Posterior cingulate gyrus (tissue), 11 donors: ENCODE results near the gene KIAA0232.
"Not testable (repeated sequence)": the region's sequence is repeated elsewhere in the genome, so short reads cannot be mapped to it uniquely, and the experiment has no call there.

Experiments used
- DNase-seq, 10 donors: peaks; one replicate each; pipeline versions ENCODE4 v3.0.0 to v3.0.0-alpha.2; 2020 to 2021; ENCODE audit warnings: mixed read lengths in 3 of 10
- intact Hi-C: fragments of 100-400 bp; cut with DNase I; formaldehyde crosslinking; loops from one replicate; pipeline ENCODE4 v1.15.1; 2023

KIAA0232 gene

GRCh38 chr4:6802626-6803025, 20.1 kb downstream of the KIAA0232 start:
- no peak for DNase-seq
- intact Hi-C loops, result no loop called here

GRCh38 chr4:6803246-6803645, 20.7 kb downstream of the KIAA0232 start:
- intact Hi-C loops, result no loop called here
- no peak for DNase-seq

GRCh38 chr4:6804082-6804752, 21.7 kb downstream of the KIAA0232 start:
- DNase-seq, result no peak
- intact Hi-C loops, result no loop called here

GRCh38 chr4:6806924-6807626, 24.5 kb downstream of the KIAA0232 start:
- intact Hi-C loops, result no loop called here
- no peak for DNase-seq

- intact Hi-C loops, result no loop called here
- no peak for DNase-seq
These were observed 25.7 kb downstream of the KIAA0232 start for GRCh38 chr4:6808259-6808658.

GRCh38 chr4:6811165-6811564, 28.6 kb downstream of the KIAA0232 start:
- intact Hi-C loops, result no loop called here
- DNase-seq, result no peak

GRCh38 chr4:6812766-6813165, 30.2 kb downstream of the KIAA0232 start:
- DNase-seq, result no peak
- intact Hi-C loops, result no loop called here

- intact Hi-C loops, result no loop called here
These were observed 31.2 kb downstream of the KIAA0232 start for GRCh38 chr4:6813725-6814124.

GRCh38 chr4:6815029-6815836, 32.7 kb downstream of the KIAA0232 start:
- intact Hi-C loops, result no loop called here
- DNase-seq, result no peak

More at GRCh38 chr4:6813725-6814124, 31.2 kb downstream of the KIAA0232 start:
- DNase-seq, result no peak

GRCh38 chr4:6819295-6819694, 36.8 kb downstream of the KIAA0232 start:
- DNase-seq, result no peak
- intact Hi-C loops, result no loop called here

GRCh38 chr4:6820695-6821094, 38.2 kb downstream of the KIAA0232 start:
- intact Hi-C loops, result no loop called here
- no peak for DNase-seq

- no peak for DNase-seq
- intact Hi-C loops, result no loop called here
These were observed 41.5 kb downstream of the KIAA0232 start for GRCh38 chr4:6824071-6824470.

GRCh38 chr4:6824772-6825402, 42.4 kb downstream of the KIAA0232 start:
- intact Hi-C loops, result no loop called here
- DNase-seq, result no peak

GRCh38 chr4:6825403-6825802, 42.9 kb downstream of the KIAA0232 start:
- DNase-seq, result no peak
- intact Hi-C loops, result no loop called here

- intact Hi-C loops, result no loop called here
- DNase-seq, result no peak
These were observed 44.4 kb downstream of the KIAA0232 start for GRCh38 chr4:6826781-6827508.

- intact Hi-C loops, result no loop called here
- DNase-seq, result no peak
These were observed 46.6 kb downstream of the KIAA0232 start for GRCh38 chr4:6829086-6829485.

GRCh38 chr4:6834867-6835266, 52.3 kb downstream of the KIAA0232 start:
- no peak for DNase-seq
- intact Hi-C loops, result no loop called here

- intact Hi-C loops, DNase-seq: not testable (repeated sequence)
These were observed 53.1 kb downstream of the KIAA0232 start for GRCh38 chr4:6835616-6836015.

GRCh38 chr4:6837106-6837505, 54.6 kb downstream of the KIAA0232 start:
- DNase-seq, result peak in 1 of 10 donors; percentile 76
- intact Hi-C loops, result not testable (repeated sequence)

GRCh38 chr4:6839579-6839978, 57.1 kb downstream of the KIAA0232 start:
- intact Hi-C loops, result no loop called here
- DNase-seq, result no peak
